Neural progenitor cell (in vitro differentiated cells): ENCODE results near the gene IL17C.

Experiments used
- CTCF ChIP-seq: fragments of 200-600 bp; sonication (generic); IDR thresholded peaks from 2 replicates; pipeline ENCODE4 v1.5.1; 2017; ENCODE audit warnings: antibody characterized with exemption, mild to moderate bottlenecking
- EZH2 ChIP-seq: fragments of 200-600 bp; sonication (generic); IDR thresholded peaks from 2 replicates; pipeline ENCODE4 v1.6.1; 2017; ENCODE audit warnings: antibody characterized with exemption, mild to moderate bottlenecking, moderate library complexity

GRCh38 chr16:88600539-88600896, 37.9 kb upstream of the IL17C start:
- no peak for TF ChIP-seq EZH2
- no peak for TF ChIP-seq CTCF
